DMS79 (cell line): ENCODE measurements around the gene PPP1R27.
"Not testable (repeated sequence)": the region's sequence is repeated elsewhere in the genome, so short reads cannot be mapped to it uniquely, and the experiment has no call there.

Experiments used
- DNase-seq: peaks from one replicate; lab custom pipeline; 2025; lab: John Stamatoyannopoulos, UW

The PPP1R27 gene

GRCh38 chr17:81840826-81841778 is 6.3 kb upstream of the PPP1R27 start:
- DNase-seq = no peak

- DNase-seq = not testable (repeated sequence)
Measured at GRCh38 chr17:81840059-81840458, 5.2 kb upstream of the PPP1R27 start.

- DNase-seq = no peak
Measured at GRCh38 chr17:81839301-81839700, 4.5 kb upstream of the PPP1R27 start.

GRCh38 chr17:81838753-81839255 is 4.0 kb upstream of the PPP1R27 start:
- no peak for DNase-seq

- DNase-seq = no peak
Measured at GRCh38 chr17:81837641-81838040, 2.8 kb upstream of the PPP1R27 start.

GRCh38 chr17:81833921-81834830 is 674 bp downstream of the PPP1R27 start:
- no peak for DNase-seq

- DNase-seq = peak; percentile 53
Measured at GRCh38 chr17:81833160-81833920, 1.5 kb downstream of the PPP1R27 start, which contains the start of gene MCRIP1. MCRIP1 (minus strand) TSS chr17:81833291; CDS start chr17:81824506, 8,785 bp downstream.

- peak; percentile 21 for DNase-seq
Measured at GRCh38 chr17:81832608-81833159, 2.2 kb downstream of the PPP1R27 start.

- peak; percentile 15 for DNase-seq
Measured at GRCh38 chr17:81831957-81832607, 2.8 kb downstream of the PPP1R27 start.

GRCh38 chr17:81831563-81831956 is 3.3 kb downstream of the PPP1R27 start:
- DNase-seq = no peak

- DNase-seq = no peak
Measured at GRCh38 chr17:81829858-81830257, 5.0 kb downstream of the PPP1R27 start.

- DNase-seq = no peak
Measured at GRCh38 chr17:81828656-81829055, 6.2 kb downstream of the PPP1R27 start.

GRCh38 chr17:81825841-81826466 is 8.9 kb downstream of the PPP1R27 start:
- no peak for DNase-seq

GRCh38 chr17:81824595-81824994 is 10.3 kb downstream of the PPP1R27 start:
- DNase-seq = no peak

GRCh38 chr17:81823820-81824550 is 10.9 kb downstream of the PPP1R27 start:
- DNase-seq = no peak

- DNase-seq = no peak
Measured at GRCh38 chr17:81822996-81823819, 11.6 kb downstream of the PPP1R27 start.

GRCh38 chr17:81822312-81822637 is 12.6 kb downstream of the PPP1R27 start:
- no peak for DNase-seq

- DNase-seq = no peak
Measured at GRCh38 chr17:81821603-81822311, 13.1 kb downstream of the PPP1R27 start.
